Stomach smooth muscle (tissue), 2 donors: ENCODE data around the gene SLC22A23.
"Not testable (repeated sequence)": the region's sequence is repeated elsewhere in the genome, so short reads cannot be mapped to it uniquely, and the experiment has no call there.

Experiments used
- H3K27ac ChIP-seq: one replicate; pipeline ENCODE4 v1.7.0; 2013; ENCODE audit warnings: mild to moderate bottlenecking, low read length, inconsistent platforms
- H3K27me3 ChIP-seq, 2 donors: one replicate each; pipeline ENCODE4 v1.7.0; 2013; ENCODE audit warnings: low read length in 2 of 2; ENCODE audit not compliant: insufficient read depth in 2 of 2, control insufficient read depth in 1 of 2
- H3K36me3 ChIP-seq, 2 donors: one replicate each; pipeline ENCODE4 v1.7.0; 2013; ENCODE audit warnings: low read length in 2 of 2; ENCODE audit not compliant: control insufficient read depth in 2 of 2, insufficient read depth in 2 of 2
- H3K4me1 ChIP-seq: one replicate; pipeline ENCODE4 v1.7.0; 2013; ENCODE audit warnings: low read length; ENCODE audit not compliant: control insufficient read depth, insufficient read depth
- H3K4me3 ChIP-seq, 2 donors: one replicate each; pipeline ENCODE4 v1.7.0; 2013; ENCODE audit warnings: low read length in 2 of 2
- H3K9ac ChIP-seq, 2 donors: one replicate each; pipeline ENCODE4 v1.7.0; 2013; ENCODE audit warnings: low read length in 2 of 2, mild to moderate bottlenecking in 1 of 2
- H3K9me3 ChIP-seq, 2 donors: one replicate each; pipeline ENCODE4 v1.7.0; 2013; ENCODE audit warnings: low read length in 2 of 2; ENCODE audit not compliant: control insufficient read depth in 2 of 2
- donor health status: healthy.
- donor health status: Pancreatic carcinoma.

SLC22A23 gene

DNA sequence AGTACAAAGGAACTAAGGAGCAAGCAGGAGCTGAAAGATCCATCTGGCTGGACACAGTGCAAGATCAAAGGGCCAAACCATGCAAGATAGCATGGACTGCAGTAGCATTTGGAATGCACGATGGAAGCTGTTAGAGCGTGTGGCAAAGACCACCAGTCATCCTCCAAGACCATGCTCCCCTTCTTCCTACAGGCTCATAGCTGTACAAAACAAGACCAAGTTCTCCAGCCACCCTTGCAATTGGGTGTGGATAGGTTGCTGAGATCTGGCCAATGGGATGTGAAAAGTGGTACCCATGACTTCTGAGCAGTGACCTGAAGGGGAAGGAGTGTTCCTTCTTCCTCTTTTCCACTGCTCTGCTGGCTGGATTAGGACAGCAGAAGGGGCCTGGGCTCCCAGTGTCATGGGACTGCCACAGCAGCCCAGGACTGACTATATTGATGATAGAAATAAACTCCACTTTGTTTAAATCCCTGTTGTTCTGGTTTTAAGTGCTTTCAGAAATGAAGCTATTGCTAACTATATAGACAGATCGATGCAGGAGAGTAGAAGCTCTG, 64.9 kb downstream of the SLC22A23 start:
- no peaks in the 10 kb centered on the region for H3K27me3 ChIP-seq
- no peak overlapping the region for H3K9ac ChIP-seq
- H3K36me3 ChIP-seq: no peaks in the 10 kb centered on the region
- H3K27ac ChIP-seq: no peak overlapping the region
- H3K4me3 ChIP-seq: no peak overlapping the region
- H3K4me1 ChIP-seq: peaks cover 4% of the 10 kb centered on the region
- H3K9me3 ChIP-seq: no peaks in the 10 kb centered on the region

DNA sequence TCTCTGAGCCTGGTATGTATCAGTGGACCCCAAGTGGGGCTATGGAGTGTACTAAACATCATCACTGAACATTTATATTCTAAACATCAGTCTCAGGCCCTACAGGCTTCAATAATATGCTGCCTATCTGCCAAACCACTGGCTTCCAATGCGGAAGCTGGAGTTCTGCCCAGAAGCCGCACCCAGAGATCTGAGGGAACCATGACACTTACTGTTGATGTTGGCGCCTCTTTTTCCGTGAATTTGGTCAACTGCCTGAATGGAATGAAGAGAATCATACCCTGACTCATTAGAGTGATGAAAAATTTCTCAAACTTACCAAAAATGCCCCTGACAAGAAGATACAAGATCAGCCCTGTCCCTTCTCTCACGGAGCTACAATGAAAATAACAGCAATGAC, 66.2 kb downstream of the SLC22A23 start:
- Histone ChIP-seq H3K4me1 (peaks cover 4% of the 10 kb centered on the region), H3K9ac (no peak overlapping the region), H3K27ac (no peak overlapping the region)

DNA sequence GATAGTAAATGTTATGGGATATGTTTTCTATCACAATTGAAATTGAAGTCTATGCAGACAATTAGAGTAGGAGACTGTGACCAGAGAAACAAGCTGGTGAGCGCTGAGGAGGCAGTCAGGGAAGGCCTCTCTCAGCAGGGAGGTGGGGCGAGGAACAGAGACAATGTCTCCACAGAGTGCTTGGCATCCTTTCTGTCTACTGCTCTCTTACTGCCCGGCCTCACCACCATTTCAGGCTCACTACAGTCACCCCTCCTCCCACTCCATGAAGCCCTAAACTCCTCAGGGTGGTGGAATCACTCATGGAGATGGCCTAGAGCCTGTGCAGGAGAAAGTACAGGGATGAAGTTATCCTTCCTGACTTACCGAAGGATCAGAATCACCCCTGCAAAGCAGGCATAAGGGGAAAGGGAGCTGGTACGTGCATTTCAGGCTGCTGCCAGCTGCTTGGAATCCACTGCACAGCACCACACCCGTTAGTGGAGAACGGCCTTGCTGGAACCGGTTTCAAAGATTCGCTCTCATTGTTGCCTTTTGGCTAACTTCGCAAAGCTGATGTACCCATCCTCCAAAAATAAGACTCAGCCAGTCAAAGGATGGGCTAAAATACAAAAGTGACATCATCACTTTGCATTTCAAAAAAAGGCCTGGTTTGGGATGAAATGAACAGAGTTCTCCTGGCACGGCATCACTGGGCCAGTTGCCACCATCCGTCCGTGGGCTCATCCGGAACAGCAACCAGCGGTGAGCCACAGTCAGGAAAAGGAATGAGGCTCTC, 67.3 kb downstream of the SLC22A23 start:
- H3K9ac ChIP-seq: no peak overlapping the region
- no peaks in the 10 kb centered on the region for H3K27me3 ChIP-seq
- H3K36me3 ChIP-seq: no peaks in the 10 kb centered on the region
- H3K9me3 ChIP-seq: no peaks in the 10 kb centered on the region
- no peak overlapping the region for H3K27ac ChIP-seq
- no peak overlapping the region for H3K4me3 ChIP-seq
- peaks cover 4% of the 10 kb centered on the region for H3K4me1 ChIP-seq

More for the DNA sequence above, 66.2 kb downstream of the SLC22A23 start:
- Histone ChIP-seq H3K4me3 (no peak overlapping the region), H3K27me3 (no peaks in the 10 kb centered on the region), H3K9me3 (no peaks in the 10 kb centered on the region), H3K36me3 (no peaks in the 10 kb centered on the region)

DNA sequence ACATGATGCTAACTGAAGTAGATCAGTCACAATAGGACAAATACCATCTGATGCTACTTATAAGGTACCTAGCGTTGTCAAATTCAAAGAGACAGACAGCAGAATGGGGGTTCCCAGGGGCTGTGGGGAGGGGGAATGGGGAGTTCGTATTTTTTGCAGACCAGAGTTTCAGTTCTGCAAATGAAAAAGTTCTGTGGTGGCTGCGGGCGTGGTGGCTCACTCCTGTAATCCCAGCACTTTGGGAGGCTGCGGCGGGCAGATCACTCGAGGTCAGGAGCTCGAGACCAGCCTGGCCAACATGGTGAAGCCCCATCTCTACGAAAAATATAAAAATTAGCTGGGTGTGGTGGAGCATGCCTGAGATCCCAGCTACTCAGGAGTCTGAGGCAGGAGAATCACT, 68.1 kb downstream of the SLC22A23 start:
- peaks cover 4% of the 10 kb centered on the region for H3K4me1 ChIP-seq
- no peaks in the 10 kb centered on the region for H3K36me3 ChIP-seq
- H3K4me3 ChIP-seq: no peak overlapping the region
- H3K9me3 ChIP-seq: no peaks in the 10 kb centered on the region
- H3K9ac ChIP-seq: no peak overlapping the region
- H3K27ac ChIP-seq: no peak overlapping the region
- H3K27me3 ChIP-seq: no peaks in the 10 kb centered on the region

DNA sequence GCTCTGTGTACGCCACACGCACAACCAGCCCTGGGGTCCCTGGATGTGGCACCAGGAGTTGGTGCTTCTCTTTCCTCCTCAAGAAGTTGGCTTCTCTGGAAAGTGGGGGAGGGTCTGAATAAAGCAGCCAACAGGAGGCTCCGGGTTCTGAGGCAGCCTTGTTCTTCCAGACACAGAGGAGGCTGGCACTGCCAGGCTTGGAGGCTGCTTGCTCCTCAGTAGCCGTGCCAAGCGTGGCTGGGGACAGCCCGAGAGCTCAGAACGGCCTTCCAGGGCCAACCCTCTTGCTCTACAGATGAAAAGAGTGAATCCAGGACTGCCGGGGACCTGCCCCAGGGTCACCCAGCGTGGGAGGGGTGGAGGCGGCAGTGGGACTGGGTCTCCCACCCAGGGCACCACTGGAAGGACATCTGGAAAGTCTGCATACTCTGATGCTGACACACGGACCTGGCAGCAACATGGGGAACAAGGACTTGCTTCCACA, 70.4 kb downstream of the SLC22A23 start:
- Histone ChIP-seq H3K36me3 (no peaks in the 10 kb centered on the region), H3K4me1 (peaks cover 8% of the 10 kb centered on the region), H3K9ac (no peak overlapping the region)

DNA sequence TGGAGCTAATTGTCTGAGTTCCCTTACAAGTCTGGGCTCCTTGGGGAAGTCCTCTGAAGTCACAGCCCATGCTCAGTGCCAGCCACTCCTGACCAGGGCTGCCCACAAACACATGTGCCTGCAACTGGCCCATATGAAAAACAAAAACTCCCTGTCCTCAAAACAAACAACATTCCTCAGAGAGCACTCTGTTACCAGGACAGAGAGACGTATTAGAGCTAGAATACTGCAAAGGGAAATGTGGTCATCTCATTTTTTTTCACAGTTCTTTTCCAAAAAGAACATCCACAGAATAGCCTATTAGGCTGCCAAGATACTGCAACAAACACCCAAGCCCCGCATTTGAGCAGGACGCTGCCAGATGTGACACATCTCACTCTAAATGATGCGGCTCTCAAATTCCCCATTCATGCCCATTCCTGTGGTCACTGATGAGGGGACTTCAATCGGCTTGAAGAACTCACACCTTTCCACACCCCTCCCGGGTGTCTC, 71.1 kb downstream of the SLC22A23 start:
- H3K9ac ChIP-seq: no peak overlapping the region
- no peaks in the 10 kb centered on the region for H3K9me3 ChIP-seq
- no peaks in the 10 kb centered on the region for H3K36me3 ChIP-seq
- H3K4me1 ChIP-seq: peaks cover 8% of the 10 kb centered on the region
- no peaks in the 10 kb centered on the region for H3K27me3 ChIP-seq
- H3K27ac ChIP-seq: peak overlapping the region; percentile 49
- no peak overlapping the region for H3K4me3 ChIP-seq

More for the DNA sequence above, 70.4 kb downstream of the SLC22A23 start:
- peak overlapping the region; percentile 49 for H3K27ac ChIP-seq
- no peak overlapping the region for H3K4me3 ChIP-seq
- no peaks in the 10 kb centered on the region for H3K27me3 ChIP-seq
- H3K9me3 ChIP-seq: no peaks in the 10 kb centered on the region

DNA sequence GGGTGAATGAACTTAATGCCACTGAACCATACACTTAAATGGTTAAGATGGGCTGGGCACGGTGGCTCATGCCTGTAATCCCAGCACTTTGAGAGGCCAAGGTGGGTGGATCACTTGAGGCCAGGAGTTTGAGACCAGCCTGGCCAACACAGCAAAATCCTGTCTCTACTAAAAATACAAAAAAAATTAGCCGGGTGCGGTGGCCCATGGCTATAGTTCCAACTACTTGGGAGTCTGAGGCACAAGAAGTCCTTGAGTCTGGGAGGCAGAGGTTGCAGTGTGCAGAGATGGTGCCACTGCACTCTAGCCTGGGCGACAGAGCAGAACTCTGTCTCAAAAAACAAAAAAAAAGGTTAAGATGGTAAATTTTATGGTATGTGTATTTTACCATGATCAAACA, 71.7 kb downstream of the SLC22A23 start:
- H3K4me1 ChIP-seq, H3K9me3 ChIP-seq, H3K27ac ChIP-seq: not testable (repeated sequence)

DNA sequence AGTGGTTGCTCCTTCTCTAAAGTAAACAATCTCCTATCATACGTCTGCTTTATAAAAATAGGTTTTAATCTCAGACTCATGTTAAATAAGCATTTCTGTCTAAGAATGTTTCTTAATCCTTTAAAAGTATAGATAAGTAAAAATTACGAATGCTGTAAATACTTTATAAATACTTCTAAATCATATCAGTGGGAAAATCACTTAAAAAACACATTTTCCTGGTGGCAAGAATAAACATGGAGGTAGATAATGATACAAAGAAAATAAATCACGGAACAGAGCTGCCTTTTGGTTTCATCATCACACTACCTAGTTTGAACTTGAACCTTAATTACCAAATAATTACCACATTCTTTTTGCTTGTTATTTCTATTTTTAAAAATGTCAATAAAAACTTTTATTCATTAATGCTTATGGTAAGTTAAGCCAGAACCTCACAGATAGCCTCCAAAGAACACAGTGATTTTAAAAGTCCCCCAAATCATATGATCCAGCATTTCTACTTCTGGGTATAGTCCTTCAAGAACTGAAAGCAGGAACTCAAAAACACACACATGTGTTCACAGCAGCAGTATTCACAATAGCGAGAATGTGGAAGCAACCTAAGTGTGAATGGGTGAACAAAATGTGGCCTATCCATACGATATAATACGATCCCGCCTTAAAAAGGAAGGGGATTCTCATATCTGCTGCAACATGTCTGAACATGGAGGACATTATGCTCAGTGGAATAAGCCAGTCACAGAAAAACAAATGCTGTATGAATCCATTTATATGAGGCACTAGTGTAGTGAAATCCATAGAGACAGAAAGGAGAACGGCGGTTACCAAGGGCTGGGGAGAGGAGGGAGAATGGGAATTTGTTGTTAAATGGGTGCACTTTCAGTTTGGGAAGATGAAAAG, 72.4 kb downstream of the SLC22A23 start:
- Histone ChIP-seq H3K9me3 (no peaks in the 10 kb centered on the region), H3K27ac (no peak overlapping the region), H3K36me3 (no peaks in the 10 kb centered on the region), H3K4me1 (peaks cover 6% of the 10 kb centered on the region), H3K9ac (no peak overlapping the region), H3K4me3 (no peak overlapping the region), H3K27me3 (no peaks in the 10 kb centered on the region)

More for the DNA sequence above, 71.7 kb downstream of the SLC22A23 start:
- not testable (repeated sequence) for H3K4me3 ChIP-seq, H3K27me3 ChIP-seq, H3K36me3 ChIP-seq, H3K9ac ChIP-seq

DNA sequence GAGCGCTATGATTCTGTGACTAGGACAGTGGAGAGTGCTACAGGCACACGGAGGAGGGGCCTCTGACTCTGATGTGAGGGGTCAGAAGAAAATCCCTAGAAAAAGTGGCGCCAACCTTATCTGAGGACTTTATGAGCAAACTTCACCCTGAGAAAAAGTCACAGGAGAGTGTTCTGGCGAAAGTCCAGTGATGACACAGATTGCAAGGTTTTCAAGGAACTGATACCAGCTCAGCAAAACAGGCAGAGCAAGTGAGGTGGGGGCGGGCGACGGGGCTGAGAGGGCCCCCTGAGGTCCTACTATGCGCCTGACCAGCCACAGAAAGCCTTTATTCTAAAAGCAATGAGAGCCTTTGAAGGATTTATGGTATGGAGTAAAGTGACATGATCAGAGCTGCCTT, 73.3 kb downstream of the SLC22A23 start:
- H3K9ac ChIP-seq: no peak overlapping the region
- H3K4me1 ChIP-seq: peaks cover 3% of the 10 kb centered on the region
- no peaks in the 10 kb centered on the region for H3K36me3 ChIP-seq

DNA sequence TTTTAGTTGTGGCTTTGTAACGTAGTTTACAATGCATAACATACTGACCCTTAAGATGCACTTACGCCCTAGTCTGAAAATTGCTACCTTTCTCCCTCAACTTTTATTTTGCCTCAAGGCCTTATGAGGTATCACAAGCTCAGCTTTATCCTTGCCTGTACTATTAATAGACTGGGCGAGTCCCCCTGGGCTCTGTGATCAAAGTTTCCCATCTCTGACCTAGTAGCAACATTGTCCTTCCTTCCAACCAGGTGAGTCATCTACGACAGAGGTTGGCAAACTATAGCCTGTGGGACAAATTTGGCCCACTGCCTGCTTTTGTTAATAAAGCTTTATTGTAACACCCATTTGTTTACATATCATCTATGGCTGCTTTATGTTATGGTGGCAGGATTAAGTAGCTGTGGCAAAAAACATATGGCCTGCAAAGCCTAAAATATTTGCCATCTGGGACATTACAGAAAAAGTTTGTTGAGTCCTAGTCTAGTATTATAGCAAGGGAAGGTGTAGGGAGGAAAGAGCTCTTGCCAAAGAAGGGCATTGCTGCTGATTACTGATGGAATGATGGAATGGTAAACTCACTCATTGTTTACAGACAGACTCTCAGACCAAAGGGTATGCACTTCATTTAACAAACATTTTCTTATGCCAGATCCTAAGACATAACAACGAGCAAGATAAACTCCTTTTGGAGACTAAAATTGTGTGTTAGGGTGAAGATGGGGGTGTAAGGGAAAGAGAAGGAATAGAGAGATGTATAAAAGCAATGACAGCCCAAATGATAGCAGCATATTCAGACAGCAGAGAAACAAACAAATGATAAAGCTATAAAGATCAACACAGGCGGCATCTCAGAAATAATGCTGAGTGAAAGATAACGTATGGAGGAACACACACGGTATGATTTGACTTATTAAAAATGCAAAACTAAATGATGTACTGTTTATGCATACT, 74.2 kb downstream of the SLC22A23 start:
- Histone ChIP-seq H3K27ac (no peak overlapping the region), H3K36me3 (no peaks in the 10 kb centered on the region), H3K4me1 (peaks cover 6% of the 10 kb centered on the region), H3K27me3 (no peaks in the 10 kb centered on the region), H3K4me3 (no peak overlapping the region), H3K9me3 (no peaks in the 10 kb centered on the region), H3K9ac (no peak overlapping the region)

More for the DNA sequence above, 73.3 kb downstream of the SLC22A23 start:
- H3K9me3 ChIP-seq: no peaks in the 10 kb centered on the region
- no peak overlapping the region for H3K27ac ChIP-seq
- H3K27me3 ChIP-seq: no peaks in the 10 kb centered on the region
- H3K4me3 ChIP-seq: no peak overlapping the region
